Measurements from ENCODE around the gene RNF223. TPM values are rescaled to one million over a fixed set of nuclear protein-coding genes. Genes with fewer than 3 reads are reported as not detected.

Gene RNF223
- total and polyA plus RNA-seq, 2 of the 8 experiments (the other 6 are each of a cell fraction or from before 2014, with no cell fraction given): not detected

- no peak for TF ChIP-seq TAF7 (optimal IDR thresholded peaks at IDR 0.05; ENCODE audit: borderline replicate concordance, low read depth, low read length)
- no peak for TF ChIP-seq RBBP5 (IDR thresholded peaks at IDR 0.05; ENCODE audit: borderline replicate concordance, low read depth, low read length)
These were observed 47.3 kb downstream of the RNF223 start (continued) for GRCh38 chr1:1026599-1027413.

All from H1 (cell line).